Measurements from ENCODE around the gene UPP1. TPM values are rescaled to one million over a fixed set of nuclear protein-coding genes. Genes with fewer than 3 reads are reported as not detected.
"Not testable (repeated sequence)": the region's sequence is repeated elsewhere in the genome, so short reads cannot be mapped to it uniquely, and the experiment has no call there.

The UPP1 gene
- total and polyA plus RNA-seq, 9 donors = 5.4 to 13.5 (median 7.1) TPM

DNA sequence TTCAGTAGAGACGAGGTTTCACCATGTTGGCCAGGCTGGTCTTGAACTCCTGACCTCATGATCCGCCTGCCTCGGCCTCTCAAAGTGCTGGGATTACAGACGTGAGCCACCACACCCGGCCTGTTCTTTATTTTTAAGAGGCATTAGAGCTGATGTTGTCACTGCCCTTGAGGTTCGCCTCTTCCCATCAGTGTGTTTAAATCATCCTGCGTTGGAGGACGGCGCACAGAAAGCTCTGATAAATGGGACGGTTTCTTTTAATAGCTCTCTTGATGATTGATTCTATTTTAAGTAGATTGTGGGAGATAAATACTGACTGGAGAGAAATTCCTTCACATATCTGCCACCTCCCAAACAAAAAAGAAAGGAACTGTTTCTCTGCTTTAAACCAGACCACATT is 29.0 kb downstream of the UPP1 start:
- no peaks in the 10 kb centered on the region for H3K36me3 ChIP-seq
- TF ChIP-seq CTCF (IDR thresholded peaks at IDR 0.05) (no peak), POLR2A (IDR thresholded peaks at IDR 0.05) (no peak), EP300 (IDR thresholded peaks at IDR 0.05) (no peak)
- no peak overlapping the region for H3K4me3 ChIP-seq
- no peaks in the 10 kb centered on the region for H3K9me3 ChIP-seq
- no peak overlapping the region for H3K27ac ChIP-seq
- intact Hi-C loops (cut with DNase I) = loop anchor here in 1 of 4 donors (10.0 kb wide), 1 partner anchor 863 kb away; no protein-coding TSS in a partner anchor
- no peaks in the 10 kb centered on the region for H3K4me1 ChIP-seq (ENCODE audit: insufficient read depth)
- WGBS, 3 donors = 34 to 42% (median 37%) methylated on average over 10 of the region's 10 CpGs
- no peaks in the 10 kb centered on the region for H3K27me3 ChIP-seq
- no peak for DNase-seq

DNA sequence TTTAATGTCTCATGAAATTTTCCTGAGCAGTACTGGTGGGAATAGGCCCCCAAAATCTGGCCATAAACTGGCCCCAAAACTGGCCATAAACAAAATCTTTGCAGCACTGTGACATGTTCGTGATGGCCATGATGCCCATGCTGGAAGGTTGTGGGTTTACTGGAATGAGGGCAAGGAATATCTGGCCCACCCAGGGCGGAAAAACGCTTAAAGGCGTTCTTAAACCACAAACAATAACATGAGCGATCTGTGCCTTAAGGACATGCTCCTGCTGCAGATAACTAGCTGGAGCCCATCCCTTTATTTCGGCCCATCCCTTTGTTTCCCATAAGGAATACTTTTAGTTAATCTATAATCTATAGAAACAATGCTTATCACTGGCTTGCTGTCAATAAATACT is 31.5 kb downstream of the UPP1 start:
- H3K27me3 ChIP-seq; H3K4me1 ChIP-seq (ENCODE audit: insufficient read depth); intact Hi-C loops (cut with DNase I); H3K4me3 ChIP-seq; DNase-seq; H3K9me3 ChIP-seq; H3K27ac ChIP-seq; H3K36me3 ChIP-seq: not testable (repeated sequence)
- 84 to 95% (median 92%) methylated on average over 6 of the region's 6 CpGs for WGBS, 3 donors

GRCh38 chr7:48126037-48126436 is 37.0 kb downstream of the UPP1 start:
- Histone ChIP-seq H3K4me1 (ENCODE audit: insufficient read depth) (no peaks in the 10 kb centered on the region), H3K27me3 (no peaks in the 10 kb centered on the region), H3K4me3 (no peak overlapping the region), H3K9me3 (no peaks in the 10 kb centered on the region), H3K36me3 (no peaks in the 10 kb centered on the region), H3K27ac (no peak overlapping the region)
- no peak for TF ChIP-seq CTCF (IDR thresholded peaks at IDR 0.05)
- no peak for TF ChIP-seq EP300 (IDR thresholded peaks at IDR 0.05)
- TF ChIP-seq POLR2A (IDR thresholded peaks at IDR 0.05) = no peak
- no peak for DNase-seq
- intact Hi-C loops (cut with DNase I) = no loop called here
- WGBS, 3 donors = 87 to 92% (median 89%) methylated on average over 2 of the region's 2 CpGs

- H3K4me3 ChIP-seq = no peak overlapping the region
- no peaks in the 10 kb centered on the region for H3K9me3 ChIP-seq
- no peak for DNase-seq
- no peaks in the 10 kb centered on the region for H3K27me3 ChIP-seq
- H3K4me1 ChIP-seq (ENCODE audit: insufficient read depth) = no peaks in the 10 kb centered on the region
- intact Hi-C loops (cut with DNase I) = no loop called here
- no peak for TF ChIP-seq EP300 (IDR thresholded peaks at IDR 0.05)
- H3K36me3 ChIP-seq = no peaks in the 10 kb centered on the region
- H3K27ac ChIP-seq = no peak overlapping the region
These were observed 41.6 kb downstream of the UPP1 start for GRCh38 chr7:48130658-48131108.

DNA sequence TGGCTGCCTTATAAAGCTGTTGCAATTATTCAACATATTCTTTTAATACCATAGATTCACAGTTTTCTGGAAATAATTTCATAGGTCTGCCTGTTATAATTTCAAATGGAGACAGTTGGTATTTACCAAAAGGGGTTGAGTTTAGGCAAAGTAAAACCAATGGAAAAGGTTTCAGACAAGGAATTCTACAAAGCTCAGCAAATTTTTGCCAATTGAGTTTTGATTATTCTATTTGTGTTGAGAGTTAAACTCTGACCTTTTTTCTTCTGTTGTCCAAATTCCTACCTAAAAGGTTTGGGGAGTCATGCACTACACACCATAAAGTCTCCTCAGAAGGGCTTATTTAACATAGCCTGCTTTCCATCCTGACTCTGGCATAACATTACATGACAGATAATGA is 43.7 kb downstream of the UPP1 start:
- Histone ChIP-seq H3K36me3 (no peaks in the 10 kb centered on the region), H3K4me1 (ENCODE audit: insufficient read depth) (no peaks in the 10 kb centered on the region), H3K9me3 (no peaks in the 10 kb centered on the region), H3K27me3 (no peaks in the 10 kb centered on the region), H3K4me3 (no peak overlapping the region), H3K27ac (no peak overlapping the region)
- no peak for DNase-seq
- TF ChIP-seq EP300 (IDR thresholded peaks at IDR 0.05) = no peak
- no peak for TF ChIP-seq CTCF (IDR thresholded peaks at IDR 0.05)
- TF ChIP-seq POLR2A (IDR thresholded peaks at IDR 0.05) = no peak
- intact Hi-C loops (cut with DNase I) = no loop called here

- no peaks in the 10 kb centered on the region for H3K4me1 ChIP-seq (ENCODE audit: insufficient read depth)
- H3K27ac ChIP-seq = no peak overlapping the region
- DNase-seq = no peak
- H3K4me3 ChIP-seq = no peak overlapping the region
- intact Hi-C loops (cut with DNase I) = no loop called here
- 76 to 86% (median 81%) methylated on average over 3 of the region's 3 CpGs for WGBS, 3 donors
- no peaks in the 10 kb centered on the region for H3K36me3 ChIP-seq
- no peaks in the 10 kb centered on the region for H3K27me3 ChIP-seq
- TF ChIP-seq EP300 (IDR thresholded peaks at IDR 0.05) (no peak), POLR2A (IDR thresholded peaks at IDR 0.05) (no peak), CTCF (IDR thresholded peaks at IDR 0.05) (no peak)
- H3K9me3 ChIP-seq = no peaks in the 10 kb centered on the region
These were observed 50.4 kb downstream of the UPP1 start for GRCh38 chr7:48139459-48139858.

Data from ovary (tissue), 9 donors.